AG04450 (cell line): ENCODE measurements around the gene LSAMP. TPM values are rescaled to one million over a fixed set of nuclear protein-coding genes. Genes with fewer than 3 reads are reported as not detected.

Source experiments
- CTCF ChIA-PET: fragments of 300-600, 350-600 bp; formaldehyde crosslinking; extraction: SDS; loops from one replicate; lab custom pipeline; 2022; ENCODE audit warnings: antibody characterized with exemption, inconsistent platforms; lab: Charles Lee
- POLR2A ChIA-PET: fragments of 350-600 bp; formaldehyde crosslinking; extraction: SDS; loops from one replicate; lab custom pipeline; 2021; ENCODE audit warnings: antibody characterized with exemption, inconsistent platforms; lab: Yijun Ruan, JAX
- DNase-seq: peaks from one replicate; pipeline ENCODE4 v3.0.0-alpha.2; 2011; ENCODE audit warnings: low read depth, low spot score
- H3K27ac ChIP-seq: one replicate; pipeline ENCODE4 v1.5.1; 2012; ENCODE audit warnings: low read depth, low read length, control low read depth
- H3K27me3 ChIP-seq: one replicate; pipeline ENCODE4 v1.6.0; 2012; ENCODE audit warnings: low read length; ENCODE audit not compliant: control insufficient read depth, insufficient read depth
- H3K4me3 ChIP-seq: 2 replicates; pipeline ENCODE4 v1.5.1; 2011; ENCODE audit warnings: mild to moderate bottlenecking, low read depth, low read length, control low read depth
- H3K9me3 ChIP-seq: 2 replicates; pipeline ENCODE4 v1.5.1; 2012; ENCODE audit warnings: low read length; ENCODE audit not compliant: control insufficient read depth, insufficient read depth
- polyA plus RNA-seq: library from polyadenylated mRNA; depleted of rRNA; stranded (reverse); fragments of >200 nt; gene quantifications from 2 replicates; pipeline ENCODE4 v1.2.3, GENCODE V29; 2011
- TF ChIP-seq, protein P1 (sequence below): IDR thresholded peaks from 2 replicates; pipeline ENCODE4 v1.5.1; 2011; ENCODE audit warnings: low read depth, low read length, control low read depth, inconsistent platforms

Gene LSAMP
- polyA plus RNA-seq, 1 experiment = 25.1 TPM

DNA sequence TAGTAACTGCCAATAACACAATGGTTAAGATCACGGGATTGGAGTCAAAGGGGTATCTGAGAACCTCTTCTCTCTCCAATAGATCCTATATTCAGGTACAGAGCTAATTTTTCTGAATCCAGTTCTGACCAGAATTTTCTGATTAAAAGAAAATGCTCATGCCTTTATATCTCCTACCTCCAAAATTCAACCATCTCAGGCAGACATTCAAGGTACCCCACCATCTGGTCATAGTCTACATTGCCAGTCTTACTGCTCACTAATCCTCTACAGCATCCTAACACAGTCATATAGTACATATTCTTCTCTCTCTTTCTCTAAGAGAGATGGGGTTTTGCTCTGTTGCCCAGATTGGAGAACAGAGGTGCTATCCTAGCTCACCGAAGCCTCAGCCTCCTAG, 59.1 kb downstream of the LSAMP start:
- POLR2A ChIA-PET = interaction anchor here (0.6 kb wide), 1 partner anchor 305 kb away, joined by 3 read pairs; no protein-coding TSS in a partner anchor
- Histone ChIP-seq H3K4me3 (no peak overlapping the region), H3K27ac (no peak overlapping the region), H3K9me3 (peaks cover 2% of the 10 kb centered on the region; the same call in 1 of the 2 replicates), H3K27me3 (no peaks in the 10 kb centered on the region)
- TF ChIP-seq, protein P1, sequence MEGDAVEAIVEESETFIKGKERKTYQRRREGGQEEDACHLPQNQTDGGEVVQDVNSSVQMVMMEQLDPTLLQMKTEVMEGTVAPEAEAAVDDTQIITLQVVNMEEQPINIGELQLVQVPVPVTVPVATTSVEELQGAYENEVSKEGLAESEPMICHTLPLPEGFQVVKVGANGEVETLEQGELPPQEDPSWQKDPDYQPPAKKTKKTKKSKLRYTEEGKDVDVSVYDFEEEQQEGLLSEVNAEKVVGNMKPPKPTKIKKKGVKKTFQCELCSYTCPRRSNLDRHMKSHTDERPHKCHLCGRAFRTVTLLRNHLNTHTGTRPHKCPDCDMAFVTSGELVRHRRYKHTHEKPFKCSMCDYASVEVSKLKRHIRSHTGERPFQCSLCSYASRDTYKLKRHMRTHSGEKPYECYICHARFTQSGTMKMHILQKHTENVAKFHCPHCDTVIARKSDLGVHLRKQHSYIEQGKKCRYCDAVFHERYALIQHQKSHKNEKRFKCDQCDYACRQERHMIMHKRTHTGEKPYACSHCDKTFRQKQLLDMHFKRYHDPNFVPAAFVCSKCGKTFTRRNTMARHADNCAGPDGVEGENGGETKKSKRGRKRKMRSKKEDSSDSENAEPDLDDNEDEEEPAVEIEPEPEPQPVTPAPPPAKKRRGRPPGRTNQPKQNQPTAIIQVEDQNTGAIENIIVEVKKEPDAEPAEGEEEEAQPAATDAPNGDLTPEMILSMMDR = no peak
- no peak for DNase-seq
- CTCF ChIA-PET = interaction anchor here (0.6 kb wide), 1 partner anchor 40 kb away, joined by 3 read pairs; no protein-coding TSS in a partner anchor

DNA sequence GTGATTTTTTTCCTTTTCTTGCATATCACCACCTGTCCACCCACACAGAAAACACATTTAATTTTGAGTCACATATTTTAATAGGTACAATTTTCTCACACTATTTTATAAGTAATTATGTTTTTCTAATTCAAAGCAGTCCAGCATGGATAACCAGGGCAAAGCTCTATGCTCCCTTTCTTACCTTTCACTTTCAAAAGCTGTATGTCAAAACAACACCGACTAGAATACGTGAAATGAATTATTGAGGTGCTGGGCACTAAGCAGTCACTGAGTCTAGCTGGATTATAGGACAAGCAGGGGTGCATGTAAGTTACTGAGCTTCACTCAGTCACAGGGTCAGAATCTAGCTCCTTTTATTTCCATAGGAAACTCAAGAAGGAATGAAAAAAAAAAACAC, 60.6 kb downstream of the LSAMP start:
- H3K27me3 ChIP-seq = no peaks in the 10 kb centered on the region
- no peak overlapping the region for H3K4me3 ChIP-seq
- ChIA-PET POLR2A (no interaction called here), CTCF (interaction anchor here (1.1 kb wide), 1 partner anchor 14 kb away, joined by 3 read pairs; no protein-coding TSS in a partner anchor)
- no peak for DNase-seq
- H3K27ac ChIP-seq = no peak overlapping the region
- H3K9me3 ChIP-seq = no peaks in the 10 kb centered on the region
- TF ChIP-seq, protein P1 = no peak

DNA sequence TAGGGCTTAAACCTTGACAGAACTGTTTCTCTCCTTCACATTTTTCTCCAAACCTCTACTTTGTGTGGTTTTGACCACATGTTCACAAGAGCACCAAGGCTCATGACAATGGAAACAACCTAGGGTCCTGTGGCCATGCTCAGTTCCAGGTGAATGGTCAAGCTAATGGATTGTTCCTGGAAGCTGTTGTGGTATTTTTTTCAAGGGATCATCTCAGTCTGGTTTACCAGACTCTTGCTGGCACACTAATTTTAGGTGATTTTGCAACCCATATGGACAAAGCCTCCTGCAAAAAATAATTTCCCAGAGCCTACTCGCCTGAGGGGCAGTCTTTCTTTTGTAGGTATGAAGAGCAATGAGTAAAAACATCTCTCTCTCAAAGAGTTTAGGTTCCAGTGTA, 67.2 kb downstream of the LSAMP start:
- TF ChIP-seq, protein P1 = no peak
- Histone ChIP-seq H3K27me3 (no peaks in the 10 kb centered on the region), H3K27ac (no peak overlapping the region), H3K9me3 (no peaks in the 10 kb centered on the region), H3K4me3 (no peak overlapping the region)
- CTCF ChIA-PET = no interaction called here
- POLR2A ChIA-PET = no interaction called here
- no peak for DNase-seq

DNA sequence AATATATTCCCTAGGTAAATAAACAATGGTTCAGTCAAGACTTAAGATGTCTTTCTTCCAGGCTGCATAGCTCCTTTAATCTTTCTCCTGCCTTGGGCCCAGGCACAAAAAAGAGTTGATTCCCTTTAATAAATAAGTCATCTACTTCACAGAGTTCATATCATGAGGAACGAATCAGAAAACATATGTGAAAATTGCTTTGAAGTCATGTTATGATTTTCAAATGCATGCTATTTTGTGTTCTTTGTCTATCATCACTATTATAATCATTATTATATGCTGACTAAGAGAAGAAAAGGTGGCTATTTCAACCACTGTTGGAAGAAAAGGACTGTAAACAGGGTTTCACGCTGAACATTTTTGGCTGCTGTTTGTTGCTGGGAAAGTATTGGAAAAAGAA, 70.4 kb downstream of the LSAMP start:
- no peak overlapping the region for H3K4me3 ChIP-seq
- no peak for DNase-seq
- TF ChIP-seq, protein P1 = no peak
- no peaks in the 10 kb centered on the region for H3K27me3 ChIP-seq
- H3K27ac ChIP-seq = no peak overlapping the region
- CTCF ChIA-PET = no interaction called here
- POLR2A ChIA-PET = no interaction called here
- H3K9me3 ChIP-seq = no peaks in the 10 kb centered on the region

DNA sequence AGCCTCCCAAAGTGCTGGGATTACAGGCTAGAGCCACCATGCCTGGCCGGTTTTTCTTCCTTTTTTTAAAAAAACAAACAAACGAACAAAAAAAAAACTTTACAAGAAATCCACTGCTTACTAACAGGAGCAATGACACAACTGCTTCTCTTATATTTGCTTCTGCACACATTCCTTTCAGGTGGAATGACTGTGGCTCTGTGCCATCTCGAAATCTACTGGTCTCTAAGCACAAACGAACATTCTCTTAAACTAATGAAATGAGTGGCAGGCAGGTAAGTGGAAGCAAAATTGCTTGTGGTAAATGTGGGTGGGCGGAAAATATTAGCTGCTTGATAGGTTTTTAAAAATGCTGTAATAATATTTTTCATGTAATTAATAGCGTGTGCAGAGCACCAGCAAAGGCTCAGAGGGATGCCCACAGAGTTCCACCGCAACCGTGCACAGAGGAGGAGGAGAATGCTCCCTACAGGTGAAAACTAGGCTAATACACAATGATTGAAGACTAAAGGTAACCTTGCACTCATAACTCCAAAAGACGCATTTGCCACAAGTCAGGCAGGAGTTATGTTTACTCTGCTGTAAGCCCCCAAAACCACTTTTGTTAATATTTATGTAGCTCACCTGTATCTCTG, 77.4 kb downstream of the LSAMP start:
- Histone ChIP-seq H3K27ac (no peak overlapping the region), H3K27me3 (no peaks in the 10 kb centered on the region), H3K9me3 (no peaks in the 10 kb centered on the region), H3K4me3 (no peak overlapping the region)
- TF ChIP-seq, protein P1 = no peak
- ChIA-PET POLR2A (no interaction called here), CTCF (no interaction called here)
- DNase-seq = no peak
